Effector CD4-positive, alpha-beta T cell (primary cell): ENCODE measurements around the gene HOATZ.

ENCODE experiments used
- DNase-seq: peaks from one replicate; pipeline ENCODE4 v3.0.0-alpha.2; 2020

HOATZ gene

DNA sequence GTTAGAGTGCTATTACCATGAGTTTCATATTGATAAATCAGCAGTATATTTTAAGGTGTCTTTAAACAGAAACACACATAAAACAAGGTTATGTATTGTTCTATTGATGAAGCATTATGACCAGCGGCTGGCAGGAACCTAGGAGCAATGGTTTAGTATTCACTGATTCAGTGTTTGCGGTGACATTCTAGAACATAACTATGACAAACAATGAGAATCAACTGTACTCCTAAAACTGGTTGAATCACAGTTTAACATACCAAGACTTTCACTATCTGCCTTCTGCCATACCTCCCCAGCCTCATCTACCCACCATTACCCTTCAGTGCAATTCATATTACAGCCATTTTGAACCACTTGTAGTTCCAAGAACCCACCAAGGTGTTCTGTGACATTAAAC lies 8.8 kb downstream of the HOATZ start:
- DNase-seq: no peak

DNA sequence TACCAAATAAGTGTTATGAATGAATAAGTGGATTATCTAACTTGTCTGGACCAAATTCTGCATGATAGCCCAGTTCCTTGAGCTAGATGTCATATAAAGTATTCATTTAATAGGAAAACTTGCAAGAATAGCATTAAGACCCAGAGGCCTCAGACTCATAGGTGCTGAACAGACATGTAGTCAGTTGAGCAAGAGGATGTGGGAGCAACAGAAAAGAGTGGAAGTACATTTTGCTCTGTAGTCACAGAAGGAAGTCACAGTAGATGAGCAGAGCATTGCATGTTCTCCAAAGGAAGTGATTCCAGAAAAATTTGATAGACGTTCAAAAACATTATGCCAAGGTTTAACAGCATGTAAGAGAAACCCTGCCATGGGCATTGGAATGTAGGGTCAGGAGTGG lies 9.5 kb downstream of the HOATZ start:
- no peak for DNase-seq

DNA sequence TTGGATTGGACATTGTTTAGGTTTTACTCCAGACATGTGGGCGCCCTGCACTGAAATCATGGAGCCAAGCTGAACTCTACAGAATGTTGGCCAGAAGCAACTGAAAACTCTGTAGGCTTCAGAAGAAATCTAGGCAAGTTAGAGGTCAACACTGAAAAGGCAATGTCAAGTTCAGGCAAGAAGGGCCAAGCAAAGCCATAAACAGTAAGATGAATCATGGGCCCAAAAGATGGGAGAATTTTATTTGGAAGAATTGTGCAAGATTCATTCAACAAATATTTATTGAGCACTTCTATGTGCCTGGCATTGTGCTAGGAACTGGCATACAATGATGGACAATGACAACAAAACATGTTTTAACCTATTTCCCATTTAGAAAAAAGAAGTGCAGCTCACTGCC lies 10.9 kb downstream of the HOATZ start:
- no peak for DNase-seq

DNA sequence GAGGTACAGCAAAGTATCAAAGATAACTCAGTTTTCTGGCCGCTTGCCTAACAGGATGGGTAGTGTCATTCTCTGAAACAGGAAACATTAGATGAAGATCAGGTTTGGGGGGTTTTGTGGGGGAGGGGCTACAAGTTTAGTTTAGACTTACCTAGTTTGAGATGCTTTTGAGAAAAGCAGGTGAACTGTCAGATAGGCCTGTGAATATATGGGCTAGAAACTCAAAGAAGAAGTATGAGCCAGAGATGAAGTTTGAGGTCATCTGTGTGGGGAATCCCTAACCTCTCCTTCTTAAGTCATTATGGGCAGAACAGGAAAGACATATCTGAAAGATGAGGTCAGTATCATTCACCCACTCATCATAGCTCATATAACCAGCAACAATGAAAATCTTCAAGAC lies 11.9 kb downstream of the HOATZ start:
- DNase-seq: no peak

DNA sequence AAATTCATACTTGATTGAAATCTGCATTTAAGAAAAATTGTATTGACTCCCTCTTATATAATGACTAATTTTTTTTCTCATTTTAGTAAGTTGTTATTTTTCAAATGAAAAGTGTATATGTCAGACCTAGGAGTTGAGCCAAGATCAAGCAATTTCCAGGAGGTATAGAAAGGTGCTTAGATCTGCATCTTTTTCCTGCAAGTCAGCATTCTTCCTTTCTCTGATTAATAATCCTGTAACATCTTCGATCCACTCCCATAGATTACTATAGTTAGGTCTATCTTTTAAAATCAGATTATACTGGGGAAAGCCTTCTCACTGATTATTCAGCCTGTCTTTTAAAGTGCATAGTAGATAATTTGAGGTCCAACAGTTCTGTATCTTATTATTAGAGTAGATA lies 12.7 kb downstream of the HOATZ start:
- no peak for DNase-seq

DNA sequence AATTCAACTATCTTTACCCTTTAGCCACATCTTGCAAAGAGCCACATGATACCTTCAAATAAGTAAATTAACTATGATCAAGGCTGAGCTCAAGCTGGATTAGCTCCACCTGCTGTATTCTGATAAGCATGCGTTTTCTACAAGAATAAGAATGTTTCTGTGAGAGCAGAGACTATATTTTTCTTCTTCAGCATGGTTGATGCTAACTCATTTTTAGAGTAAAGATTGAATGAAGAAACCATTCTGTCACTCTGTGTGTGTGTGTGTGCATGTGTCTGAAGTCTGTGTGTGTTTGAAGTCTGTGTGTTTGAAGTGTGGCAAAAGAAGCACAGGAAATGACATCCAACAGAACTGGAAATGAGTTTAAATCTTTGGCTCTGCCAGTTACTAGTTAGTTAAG lies 14.0 kb downstream of the HOATZ start:
- DNase-seq: no peak

DNA sequence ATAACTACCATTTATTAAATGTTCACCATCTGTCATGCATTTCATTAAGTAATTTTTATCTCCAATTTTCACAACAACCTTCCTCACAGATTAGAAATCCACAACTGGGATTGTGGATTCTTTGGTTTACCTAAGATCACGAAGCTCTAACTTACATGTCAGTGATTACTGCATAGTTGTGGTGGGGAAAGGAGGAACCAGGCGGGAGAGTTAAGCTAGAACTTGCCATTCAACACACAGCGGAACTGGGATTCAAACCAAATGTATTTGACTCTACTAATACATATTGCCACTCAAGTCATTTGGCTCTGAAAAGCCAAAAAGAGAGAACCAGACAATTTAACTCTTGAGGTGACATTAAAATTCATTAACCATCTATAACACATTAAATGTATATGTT lies 15.5 kb downstream of the HOATZ start:
- no peak for DNase-seq

DNA sequence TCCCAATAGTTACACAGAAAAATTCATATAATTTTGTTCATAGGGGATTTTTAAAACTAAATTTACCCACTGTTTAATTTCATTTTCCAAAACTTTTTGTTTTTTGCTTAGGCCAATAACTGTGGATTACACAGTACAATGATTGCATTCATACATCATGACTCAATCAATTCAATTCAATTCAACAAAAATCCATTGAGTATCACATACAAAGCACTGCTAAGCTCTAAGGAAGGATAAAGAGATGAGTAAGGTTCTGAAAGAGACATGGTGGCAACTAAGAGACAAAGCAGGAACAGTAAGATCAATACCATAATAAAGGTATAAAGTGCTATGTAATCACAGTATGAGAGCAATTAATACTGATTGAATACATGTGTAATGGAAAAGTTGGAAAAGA lies 16.6 kb downstream of the HOATZ start:
- DNase-seq: no peak

DNA sequence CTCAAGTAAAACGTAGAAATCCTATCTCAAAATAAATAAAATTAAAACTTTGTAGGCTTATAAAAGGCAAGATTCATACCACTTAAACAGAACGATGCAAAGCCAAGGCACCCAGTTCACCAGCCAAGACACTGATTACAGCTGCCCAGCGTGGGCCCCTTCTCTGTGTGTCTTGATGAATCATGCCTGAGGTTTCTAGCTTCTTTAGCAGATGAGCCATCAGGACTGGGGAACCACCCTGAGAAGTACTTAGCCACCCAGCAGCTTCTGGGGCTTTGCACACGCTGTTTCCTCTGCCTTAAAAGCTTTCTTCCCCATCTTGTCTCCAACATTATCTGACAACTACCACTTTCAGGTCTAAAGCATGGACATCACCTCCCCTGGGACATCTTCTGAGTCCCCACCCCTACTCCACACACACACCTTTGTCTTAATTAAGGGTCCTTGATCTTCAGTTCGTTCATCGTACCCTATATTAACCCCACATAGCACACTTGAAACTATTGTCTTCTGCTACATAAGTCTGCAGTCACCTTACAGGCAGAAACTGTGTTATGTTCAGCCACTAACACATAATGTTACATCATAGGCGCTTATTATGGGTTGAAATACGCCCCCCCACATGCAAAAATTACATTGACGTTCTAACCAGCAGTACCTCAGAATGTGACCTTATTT lies 17.2 kb downstream of the HOATZ start:
- peak; percentile 18 for DNase-seq

DNA sequence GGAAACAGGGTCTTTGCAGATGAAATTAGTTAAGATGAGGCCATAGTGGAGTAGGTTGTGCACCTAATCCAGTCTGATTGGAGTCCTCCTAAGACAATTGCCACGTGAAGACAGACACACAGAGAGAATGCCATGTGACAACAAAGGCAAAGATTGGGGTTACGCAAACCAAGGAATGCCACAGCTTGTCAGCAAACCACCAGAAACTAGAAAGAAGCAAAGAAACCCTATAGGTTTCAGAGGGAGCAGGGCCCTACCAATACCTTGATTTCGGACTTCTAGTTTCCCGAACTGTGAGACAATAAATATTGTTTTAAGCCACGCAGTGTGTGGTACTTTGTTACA lies 17.8 kb downstream of the HOATZ start:
- DNase-seq: no peak

DNA sequence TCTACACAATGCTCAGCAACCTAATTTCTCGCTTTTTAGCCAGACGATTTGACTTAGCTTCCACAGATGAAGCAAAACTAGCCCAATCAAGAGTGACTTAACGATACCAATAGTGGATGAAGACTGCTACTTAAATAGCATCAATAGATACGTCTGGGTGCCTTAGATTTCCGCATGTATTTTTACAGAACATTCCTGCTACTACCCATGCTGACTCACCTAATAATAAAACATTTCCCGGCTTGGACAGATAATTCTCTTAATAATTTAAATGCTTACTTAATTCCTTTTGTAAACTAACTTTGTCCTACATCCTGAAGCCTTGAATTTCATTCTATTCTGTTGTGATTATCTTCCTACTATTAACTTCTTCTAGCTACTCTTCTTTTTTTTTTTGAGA lies 20.7 kb downstream of the HOATZ start:
- no peak for DNase-seq

DNA sequence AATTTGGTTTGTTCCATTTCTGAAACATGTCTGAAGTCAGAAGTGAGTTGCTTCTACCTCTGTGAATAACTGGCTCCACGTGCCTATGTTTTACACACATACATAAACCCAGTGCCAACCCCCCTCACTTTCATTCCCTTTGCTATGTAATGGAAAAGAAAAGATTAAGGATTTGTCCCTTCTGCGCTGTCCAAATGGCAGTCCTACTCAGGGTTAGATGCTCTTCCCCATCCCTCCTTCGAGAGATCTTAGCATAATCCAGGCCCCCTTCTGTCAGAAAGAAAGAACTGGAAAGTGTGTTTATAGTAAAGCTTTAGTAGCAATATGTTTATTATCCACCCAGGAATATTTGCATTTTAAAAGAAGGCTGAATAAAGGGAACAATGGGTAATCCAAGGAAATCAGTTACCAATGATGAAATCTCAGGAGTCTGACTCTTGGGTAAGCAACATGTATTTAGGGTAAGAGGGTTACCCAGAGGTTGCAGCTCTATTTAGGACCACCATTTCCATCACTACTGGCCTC lies 22.8 kb downstream of the HOATZ start:
- DNase-seq: no peak

DNA sequence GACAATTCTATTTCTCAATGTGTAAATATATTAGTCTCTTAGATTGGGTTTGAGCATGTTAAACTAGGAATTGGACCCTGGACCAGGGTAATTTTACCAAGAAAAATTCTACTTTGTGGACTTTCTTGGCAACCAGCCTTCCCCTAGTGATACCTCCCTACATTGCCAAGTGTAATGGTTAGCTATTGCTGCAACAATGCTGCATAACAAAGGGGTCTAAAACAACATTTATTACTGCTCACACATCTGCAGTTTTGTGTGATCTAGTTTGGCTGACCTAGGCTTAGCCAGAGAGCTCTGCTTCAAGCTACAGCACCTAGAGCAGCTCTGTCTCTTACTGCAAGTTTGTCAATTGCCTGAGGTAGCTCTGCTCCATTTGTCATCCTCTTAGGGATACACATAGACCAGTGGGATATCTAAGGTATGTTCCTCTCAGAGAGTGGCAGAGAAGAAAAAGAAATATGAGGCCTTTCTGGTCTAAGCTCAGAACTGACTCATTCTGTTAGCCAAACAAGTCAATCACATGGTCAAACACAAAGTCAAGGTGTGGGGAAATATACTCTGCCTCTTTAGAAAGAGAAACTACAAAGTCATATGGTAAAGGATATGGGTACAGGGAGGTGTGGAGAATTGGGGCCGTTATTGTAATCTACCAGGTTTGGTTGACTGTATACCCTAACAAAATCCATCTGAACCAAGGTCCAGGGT lies 24.0 kb downstream of the HOATZ start:
- no peak for DNase-seq

DNA sequence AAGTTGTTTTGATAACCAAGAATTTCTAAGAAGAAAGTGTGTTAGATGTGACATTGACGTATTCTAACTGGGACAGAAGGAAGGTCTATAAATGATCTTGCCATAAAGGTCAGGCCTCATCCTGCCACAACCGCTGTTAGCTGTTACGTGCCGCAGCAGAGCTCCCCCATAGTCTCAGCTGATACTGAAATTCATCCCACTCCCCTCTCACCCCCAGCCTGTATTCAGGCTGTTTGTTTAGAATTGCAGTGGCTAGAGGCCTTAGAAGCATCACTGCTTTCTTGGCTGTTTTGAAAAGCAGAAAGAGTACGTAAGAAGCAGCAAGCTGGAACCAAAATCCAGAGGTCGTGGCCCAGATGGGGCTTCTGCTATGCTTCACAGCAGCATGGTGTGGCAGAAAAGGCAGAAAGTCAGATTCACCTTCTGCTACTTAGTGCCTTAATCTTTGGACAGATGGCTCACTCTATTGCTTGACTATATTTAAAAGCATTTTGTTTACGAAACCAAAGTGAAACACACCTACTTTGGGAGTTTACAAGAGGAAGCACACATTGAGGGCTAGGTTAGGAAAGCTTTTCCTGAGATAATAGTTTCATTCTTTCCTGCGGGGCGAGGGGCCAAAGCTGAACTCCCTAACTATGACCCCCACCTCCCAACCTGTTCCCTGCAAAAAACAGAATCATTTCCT lies 25.0 kb downstream of the HOATZ start:
- no peak for DNase-seq

DNA sequence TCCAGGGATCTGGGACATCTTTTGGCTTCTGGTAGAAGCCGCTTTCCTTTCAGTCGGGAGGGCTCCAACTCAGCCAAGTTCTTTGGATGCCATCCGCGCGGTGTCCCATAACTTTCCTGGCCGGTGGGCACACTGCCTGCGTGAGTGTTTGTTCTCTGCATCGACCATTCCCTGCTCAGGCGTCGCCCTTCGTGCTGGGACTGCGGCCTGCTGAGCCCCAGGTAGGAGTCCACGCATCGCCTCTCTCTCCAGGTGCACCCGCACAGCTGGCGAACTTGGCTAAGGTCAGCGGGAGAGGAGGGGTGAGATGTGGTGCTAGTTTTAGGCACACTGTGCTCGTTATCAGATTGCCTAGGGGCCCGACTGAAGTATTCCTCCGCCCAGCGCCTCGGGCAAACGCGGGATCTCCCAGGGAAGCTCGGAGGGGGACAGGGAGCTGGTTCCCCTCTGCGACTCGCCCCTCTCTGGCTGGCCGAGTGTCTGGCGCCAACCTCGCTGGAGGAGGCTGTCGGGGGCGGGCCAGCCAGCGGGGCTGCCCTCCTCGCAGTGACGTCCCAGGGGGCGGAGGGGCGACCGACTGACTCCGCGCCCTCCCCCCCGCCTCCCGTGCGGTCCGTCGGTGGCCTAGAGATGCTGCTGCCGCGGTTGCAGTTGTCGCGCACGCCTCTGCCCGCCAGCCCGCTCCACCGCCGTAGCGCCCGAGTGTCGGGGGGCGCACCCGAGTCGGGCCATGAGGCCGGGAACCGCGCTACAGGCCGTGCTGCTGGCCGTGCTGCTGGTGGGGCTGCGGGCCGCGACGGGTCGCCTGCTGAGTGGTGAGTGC lies 25.7 kb downstream of the HOATZ start, which contains the start of gene LAYN:
TSS of gene LAYN (plus strand) at position 607 of the 823 bp plus-strand sequence. CDS start at position 731, 124 bp downstream.
- peak; percentile 15 for DNase-seq

DNA sequence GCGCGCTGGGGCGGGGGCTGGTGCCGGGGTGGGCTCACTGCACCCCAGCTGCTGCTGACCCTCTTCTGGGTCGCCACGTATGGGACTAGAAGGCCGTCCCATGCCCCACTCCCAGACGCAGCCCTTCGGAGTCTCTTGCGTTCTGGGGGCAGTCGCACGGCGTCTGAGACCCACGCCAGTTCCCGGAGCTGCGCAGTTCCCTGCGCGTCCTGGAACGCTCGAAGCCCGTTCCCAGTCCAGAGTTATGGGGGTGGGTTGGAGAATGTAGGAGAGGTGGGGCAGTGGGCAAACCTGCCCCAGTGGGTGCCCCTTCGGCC lies 26.3 kb downstream of the HOATZ start:
- no peak for DNase-seq

DNA sequence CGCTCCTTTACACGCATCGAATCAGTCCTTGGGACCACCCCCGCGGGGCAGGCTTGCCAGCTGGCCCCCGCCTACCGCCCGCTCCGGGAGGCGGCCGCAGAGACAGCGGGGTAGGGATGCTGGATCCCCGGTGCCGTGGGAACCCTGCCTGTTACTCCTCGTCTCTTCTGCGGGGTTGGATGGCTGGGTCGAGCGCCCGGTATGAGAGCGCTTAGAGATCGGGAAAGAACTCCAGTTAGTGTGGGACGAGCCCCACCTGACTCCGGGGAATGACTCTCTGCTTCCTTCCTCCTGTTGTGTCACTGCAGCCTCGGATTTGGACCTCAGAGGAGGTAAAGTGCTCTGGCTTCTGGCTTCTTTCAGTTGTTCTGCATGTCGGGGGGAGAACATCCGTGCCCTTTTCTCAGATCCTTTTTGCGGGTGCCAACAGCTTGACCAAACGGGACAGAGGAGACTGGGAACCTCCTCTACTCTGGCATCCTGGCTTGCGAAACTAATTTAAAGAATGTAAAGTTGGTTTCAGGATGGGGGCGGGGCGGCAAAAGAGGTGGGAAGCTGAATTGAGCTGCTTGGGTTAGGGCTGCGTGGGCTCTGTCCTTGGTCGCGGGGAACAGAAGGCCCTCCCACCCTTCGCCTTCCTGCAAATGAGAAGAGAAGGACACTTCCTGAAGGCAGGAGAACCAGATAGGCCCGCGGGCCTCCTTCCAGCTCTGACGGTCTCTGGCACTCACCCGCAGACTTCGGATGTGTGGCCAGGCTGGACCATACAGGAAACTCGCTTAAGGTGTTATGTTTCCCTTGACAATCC lies 26.9 kb downstream of the HOATZ start:
- no peak for DNase-seq

DNA sequence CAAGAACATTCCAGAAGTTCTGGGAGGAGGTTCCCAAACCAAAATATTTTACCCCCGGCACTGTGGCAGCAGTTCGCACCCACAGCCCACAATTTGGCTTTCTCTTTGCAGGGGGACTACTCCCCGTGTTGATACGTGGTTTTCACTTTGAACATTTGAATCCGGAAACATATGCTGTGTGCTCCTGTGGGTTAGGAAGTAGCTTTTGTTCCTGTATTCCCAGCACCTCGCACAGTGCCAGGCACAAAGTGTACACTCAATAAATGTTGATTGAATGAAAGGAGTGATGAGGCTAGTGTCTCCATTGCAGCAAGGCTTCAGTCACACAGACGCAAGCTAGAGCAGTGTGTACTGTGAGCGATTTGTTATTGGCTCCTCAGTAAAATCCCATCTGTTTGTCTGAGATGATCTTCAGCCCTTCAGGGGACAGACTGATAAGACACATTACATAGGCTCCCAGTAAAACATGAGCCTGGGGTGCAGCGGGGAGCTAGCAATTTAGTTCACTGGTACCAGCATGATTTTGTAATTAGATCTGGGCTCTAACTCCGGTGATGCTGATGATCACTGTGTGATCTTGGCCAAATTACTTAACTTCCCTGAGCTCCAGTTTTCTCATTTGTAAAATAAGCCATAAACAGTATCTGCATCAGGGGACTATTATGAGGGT lies 28.2 kb downstream of the HOATZ start:
- no peak for DNase-seq

DNA sequence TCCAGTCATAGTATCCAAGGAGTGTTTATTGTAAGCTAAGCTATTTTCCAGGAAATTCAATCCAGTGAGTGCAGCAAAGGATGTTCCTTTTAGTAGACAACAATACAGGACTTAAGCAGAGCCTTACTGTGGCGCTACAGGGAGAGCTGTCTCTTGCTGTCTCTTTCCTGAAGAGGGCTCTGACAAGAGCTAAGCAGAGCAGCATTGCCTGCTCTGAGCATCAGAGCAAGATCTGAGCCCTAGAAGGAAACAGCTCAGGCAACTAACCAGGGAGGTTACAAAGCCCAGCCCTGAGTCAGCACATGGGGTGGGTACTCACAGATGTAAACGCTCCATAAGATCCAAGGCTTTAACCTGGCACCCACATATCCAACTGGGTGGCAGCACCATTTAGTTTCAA lies 33.9 kb downstream of the HOATZ start:
- no peak for DNase-seq

DNA sequence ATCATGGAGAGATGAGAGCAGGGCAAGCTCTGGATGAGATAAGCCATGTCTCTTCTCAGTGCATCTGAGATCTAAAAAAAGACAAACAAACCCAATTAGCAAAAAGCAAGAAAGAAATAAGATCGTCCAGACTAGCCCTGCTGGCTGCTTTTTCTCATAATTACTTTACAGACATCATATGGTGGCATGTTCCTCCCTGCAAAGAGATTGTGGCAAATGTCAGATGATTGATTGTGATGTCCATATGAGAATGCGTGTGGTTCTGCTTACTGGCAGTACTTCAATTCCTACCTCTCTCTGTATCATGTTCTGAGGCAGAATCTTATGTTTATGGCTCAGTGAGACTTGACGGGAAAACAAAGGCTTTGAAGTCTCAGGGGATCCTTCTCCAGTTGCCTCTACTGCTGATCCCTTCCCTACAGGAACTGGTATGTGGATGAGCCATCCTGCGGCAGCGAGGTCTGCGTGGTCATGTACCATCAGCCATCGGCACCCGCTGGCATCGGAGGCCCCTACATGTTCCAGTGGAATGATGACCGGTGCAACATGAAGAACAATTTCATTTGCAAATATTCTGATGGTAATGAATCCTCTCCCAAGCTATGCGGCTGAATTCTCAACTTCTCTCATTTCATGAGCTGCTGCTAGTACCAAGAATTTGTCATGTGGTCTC lies 34.8 kb downstream of the HOATZ start:
- DNase-seq: no peak

DNA sequence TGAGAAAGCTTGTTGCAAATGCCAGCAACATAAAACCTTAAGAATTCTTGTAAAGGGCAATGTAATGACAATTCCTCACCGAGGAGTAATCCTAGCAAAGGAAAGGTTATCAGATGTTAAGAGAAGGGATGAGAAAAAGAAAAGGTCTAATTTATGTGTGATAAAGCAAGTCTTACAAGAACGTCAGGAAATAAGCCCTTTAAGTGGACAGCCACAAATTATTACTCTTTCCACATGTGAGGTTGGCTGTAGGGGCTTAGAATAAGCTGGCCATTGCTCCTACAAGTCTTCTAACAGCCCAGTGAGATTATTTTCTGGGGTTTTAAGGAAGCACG lies 35.3 kb downstream of the HOATZ start:
- DNase-seq: no peak
